ENCODE results near the gene BRME1. TPM values are rescaled to one million over a fixed set of nuclear protein-coding genes. Genes with fewer than 3 reads are reported as not detected.

The BRME1 gene
- polyA plus RNA-seq, 3 donors = 0.05 to 0.28 TPM; not detected in 1

GRCh38 chr19:13909430-13909829 lies 3.5 kb upstream of the BRME1 start:
- H3K4me3 ChIP-seq (replicated peaks in 1 of 3; ENCODE audit: low read depth in 2 of 3, low read length in 3 of 3) = no peak overlapping the region
- H3K4me1 Mint-ChIP-seq = peaks cover 25% of the 10 kb centered on the region
- DNase-seq = no peak
- peak overlapping the region in 3 of 7 donors; percentile 63 to 74 (median 66) for H3K27ac Mint-ChIP-seq
- H3K27me3 Mint-ChIP-seq (ENCODE audit: low read depth in 3 of 3) = peaks cover 0 to 2% (median 1%) of the 10 kb centered on the region in 3 donors
- no peak for TF ChIP-seq CTCF (IDR thresholded peaks at IDR 0.05)
- peaks cover 22 to 31% of the 10 kb centered on the region in 2 donors for H3K36me3 ChIP-seq (replicated peaks in 1 of 2; ENCODE audit: control insufficient read depth in 1 of 2, insufficient read depth in 2 of 2, low read length in 2 of 2)
- no peaks in the 10 kb centered on the region for H4K20me1 ChIP-seq (ENCODE audit: insufficient read depth, low read length)
- no peaks in the 10 kb centered on the region for H3K27me3 ChIP-seq (ENCODE audit: control insufficient read depth in 2 of 2, insufficient read depth in 2 of 2, low read length in 2 of 2)
- H2AFZ ChIP-seq (ENCODE audit: insufficient read depth, low read depth, low read length, poor library complexity, severe bottlenecking) = no peak overlapping the region
- 100% methylated on average over 1 of the region's 2 CpGs for WGBS (ENCODE audit: insufficient coverage)
- H3K27ac ChIP-seq (ENCODE audit: low read depth in 1 of 2, low read length in 2 of 2) = no peak overlapping the region
- H3K4me1 ChIP-seq (ENCODE audit: control insufficient read depth in 1 of 2, insufficient read depth in 2 of 2, low read length in 2 of 2) = peaks cover 21 to 31% of the 10 kb centered on the region in 2 donors
- no peak overlapping the region for H3K9ac ChIP-seq (ENCODE audit: insufficient read depth, low read length, poor library complexity, severe bottlenecking)
- H3K4me2 ChIP-seq (replicated peaks; ENCODE audit: extremely low read depth, low read length, poor library complexity, severe bottlenecking) = no peak overlapping the region
- H3K4me3 Mint-ChIP-seq = no peak overlapping the region
- intact Hi-C loops (cut with micrococcal nuclease) = no loop called here
- H3K9me3 ChIP-seq (replicated peaks in 1 of 2; ENCODE audit: control insufficient read depth in 1 of 2, insufficient read depth in 1 of 2, low read length in 2 of 2) = no peaks in the 10 kb centered on the region
- H3K79me2 ChIP-seq (ENCODE audit: insufficient read depth, low read length) = peaks cover 9% of the 10 kb centered on the region
- no peaks in the 10 kb centered on the region for H3K9me3 Mint-ChIP-seq
- peaks cover 21 to 54% of the 10 kb centered on the region in 2 donors for H3K36me3 Mint-ChIP-seq

- TF ChIP-seq CTCF (IDR thresholded peaks at IDR 0.05) = no peak
- Histone ChIP-seq H3K79me2 (ENCODE audit: insufficient read depth, low read length) (peaks cover 9% of the 10 kb centered on the region), H3K4me1 (ENCODE audit: control insufficient read depth in 1 of 2, insufficient read depth in 2 of 2, low read length in 2 of 2) (peaks cover 21 to 31% of the 10 kb centered on the region in 2 donors), H3K9ac (ENCODE audit: insufficient read depth, low read length, poor library complexity, severe bottlenecking) (no peak overlapping the region), H4K20me1 (ENCODE audit: insufficient read depth, low read length) (no peaks in the 10 kb centered on the region), H3K4me2 (replicated peaks; ENCODE audit: extremely low read depth, low read length, poor library complexity, severe bottlenecking) (no peak overlapping the region), H3K4me3 (replicated peaks in 1 of 3; ENCODE audit: low read depth in 2 of 3, low read length in 3 of 3) (no peak overlapping the region), H3K9me3 (replicated peaks in 1 of 2; ENCODE audit: control insufficient read depth in 1 of 2, insufficient read depth in 1 of 2, low read length in 2 of 2) (no peaks in the 10 kb centered on the region), H3K27me3 (ENCODE audit: control insufficient read depth in 2 of 2, insufficient read depth in 2 of 2, low read length in 2 of 2) (no peaks in the 10 kb centered on the region), H3K36me3 (replicated peaks in 1 of 2; ENCODE audit: control insufficient read depth in 1 of 2, insufficient read depth in 2 of 2, low read length in 2 of 2) (peaks cover 19 to 24% of the 10 kb centered on the region in 2 donors), H2AFZ (ENCODE audit: insufficient read depth, low read depth, low read length, poor library complexity, severe bottlenecking) (no peak overlapping the region), H3K27ac (ENCODE audit: low read depth in 1 of 2, low read length in 2 of 2) (no peak overlapping the region)
- Mint-ChIP-seq H3K27ac (no peak overlapping the region), H3K36me3 (peaks cover 21 to 46% of the 10 kb centered on the region in 2 donors), H3K9me3 (no peaks in the 10 kb centered on the region), H3K4me3 (no peak overlapping the region), H3K27me3 (ENCODE audit: low read depth in 3 of 3) (peaks cover 0 to 2% (median 1%) of the 10 kb centered on the region in 3 donors), H3K4me1 (peaks cover 25% of the 10 kb centered on the region)
- intact Hi-C loops (cut with micrococcal nuclease) = no loop called here
- 96% methylated on average over 3 of the region's 8 CpGs for WGBS (ENCODE audit: insufficient coverage)
- DNase-seq = no peak
Measured at GRCh38 chr19:13908674-13909073, 2.8 kb upstream of the BRME1 start.

Data from CD14-positive monocyte (primary cell).